HUES6 (cell line): ENCODE measurements around the gene RNF44.
"Not testable (repeated sequence)": the region's sequence is repeated elsewhere in the genome, so short reads cannot be mapped to it uniquely, and the experiment has no call there.

ENCODE experiments used
- H3K27ac ChIP-seq: 2 replicates; pipeline ENCODE4 v1.7.0; 2013; ENCODE audit warnings: low read depth, mild to moderate bottlenecking, low read length, inconsistent platforms
- H3K27me3 ChIP-seq: 2 replicates; pipeline ENCODE4 v1.6.1; 2013; ENCODE audit warnings: low read length; ENCODE audit not compliant: control insufficient read depth, insufficient read depth
- H3K36me3 ChIP-seq: 2 replicates; pipeline ENCODE4 v1.6.1; 2013; ENCODE audit warnings: low read length; ENCODE audit not compliant: control insufficient read depth, insufficient read depth
- H3K4me1 ChIP-seq: 2 replicates; pipeline ENCODE4 v1.6.1; 2013; ENCODE audit warnings: low read length; ENCODE audit not compliant: control insufficient read depth, insufficient read depth
- H3K4me3 ChIP-seq: 2 replicates; pipeline ENCODE4 v1.5.1; 2013; ENCODE audit warnings: low read depth, low read length
- H3K9ac ChIP-seq: one replicate; pipeline ENCODE4 v1.6.1; 2013; ENCODE audit warnings: mild to moderate bottlenecking, low read length
- H3K9me3 ChIP-seq: 2 replicates; pipeline ENCODE4 v1.6.1; 2013; ENCODE audit warnings: low read depth, low read length; ENCODE audit not compliant: control insufficient read depth, insufficient read depth

Gene RNF44

DNA sequence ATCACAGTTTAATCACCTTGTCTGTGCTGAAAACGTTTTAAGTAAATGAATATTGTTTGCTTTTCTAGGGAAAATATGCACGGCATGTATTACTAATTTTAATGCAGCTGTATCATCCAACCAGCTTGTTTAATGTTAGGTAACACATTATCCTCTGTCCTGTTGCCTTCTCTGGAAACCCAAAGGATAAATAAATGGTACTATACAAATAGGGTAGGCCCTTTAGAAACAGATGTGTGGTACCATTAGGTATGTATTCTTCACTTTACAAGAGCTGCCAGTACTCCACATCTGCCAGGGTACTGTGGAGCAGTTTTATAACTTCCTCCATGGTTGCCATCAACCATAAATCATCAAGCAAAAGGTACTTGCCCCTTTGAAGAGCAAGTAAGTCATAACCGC, 46.1 kb downstream of the RNF44 start:
- H3K27ac ChIP-seq = no peak overlapping the region
- H3K4me3 ChIP-seq = no peak overlapping the region
- no peaks in the 10 kb centered on the region for H3K9me3 ChIP-seq
- peaks cover 83% of the 10 kb centered on the region for H3K36me3 ChIP-seq
- H3K4me1 ChIP-seq = no peaks in the 10 kb centered on the region
- H3K9ac ChIP-seq = no peak overlapping the region
- H3K27me3 ChIP-seq = no peaks in the 10 kb centered on the region

DNA sequence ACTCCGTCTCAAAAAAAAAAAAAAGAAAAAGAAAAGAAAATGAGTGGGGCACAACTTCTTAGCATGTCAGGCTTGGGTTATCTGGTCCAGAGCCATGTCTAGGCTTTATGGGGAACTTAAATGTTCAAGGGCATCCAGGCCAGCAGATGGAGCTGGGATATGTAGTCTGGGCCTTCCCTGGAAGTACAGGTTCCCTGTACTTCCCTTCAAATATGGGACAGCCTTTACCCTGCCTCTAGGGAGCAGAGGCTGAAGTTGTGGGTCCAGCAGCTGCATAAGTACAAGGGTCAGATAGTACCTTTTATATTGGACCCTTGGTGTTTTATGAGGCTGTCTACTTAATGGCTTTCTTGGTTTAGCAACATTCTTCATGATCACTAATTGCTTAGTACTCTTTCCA, 46.9 kb downstream of the RNF44 start:
- Histone ChIP-seq H3K27me3 (no peaks in the 10 kb centered on the region), H3K4me3 (no peak overlapping the region), H3K27ac (no peak overlapping the region), H3K9ac (no peak overlapping the region), H3K4me1 (no peaks in the 10 kb centered on the region), H3K9me3 (no peaks in the 10 kb centered on the region), H3K36me3 (peaks cover 83% of the 10 kb centered on the region)

DNA sequence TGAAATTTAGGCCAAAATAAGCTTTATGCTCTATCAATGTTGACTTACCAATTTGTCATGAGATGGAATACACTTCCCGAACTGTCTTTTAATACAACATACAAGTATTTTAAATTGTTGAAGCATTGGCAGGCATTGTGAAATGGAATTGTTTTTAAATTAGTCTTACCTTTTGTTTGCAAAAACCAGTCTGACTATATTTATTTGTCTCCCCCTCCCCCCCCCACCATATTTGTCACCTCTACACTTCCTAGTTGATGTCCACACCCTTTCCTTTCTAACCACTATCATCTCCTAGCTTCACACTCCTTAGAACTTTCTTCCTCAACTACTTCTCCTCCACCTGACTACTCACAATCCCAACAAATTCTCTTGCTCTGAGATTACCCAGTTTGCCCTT, 48.1 kb downstream of the RNF44 start:
- Histone ChIP-seq H3K4me1 (no peaks in the 10 kb centered on the region), H3K4me3 (no peak overlapping the region), H3K36me3 (peaks cover 82% of the 10 kb centered on the region), H3K27ac (no peak overlapping the region), H3K9ac (no peak overlapping the region), H3K9me3 (no peaks in the 10 kb centered on the region), H3K27me3 (no peaks in the 10 kb centered on the region)

DNA sequence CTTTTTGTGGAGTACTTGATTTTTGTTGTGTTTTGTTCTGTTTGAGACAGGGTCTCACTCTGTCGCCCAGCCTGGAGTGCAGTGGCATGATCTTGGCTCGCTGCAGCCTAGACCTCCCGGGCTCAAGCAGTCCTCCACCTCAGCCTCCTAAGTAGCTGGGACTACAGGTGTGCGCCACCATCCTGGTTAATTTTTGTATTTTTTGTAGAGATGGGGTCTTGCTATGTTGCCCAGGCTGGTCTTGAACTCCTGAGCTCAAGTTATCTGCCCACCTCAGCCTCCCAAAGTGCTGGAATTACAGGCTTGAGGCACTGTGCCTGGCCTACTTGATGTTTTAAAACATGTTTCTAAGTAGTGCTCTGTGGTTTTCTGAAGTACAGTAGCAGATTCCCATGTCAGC, 50.0 kb downstream of the RNF44 start:
- H3K27me3 ChIP-seq, H3K4me1 ChIP-seq, H3K9me3 ChIP-seq, H3K9ac ChIP-seq, H3K4me3 ChIP-seq, H3K27ac ChIP-seq: not testable (repeated sequence)
- H3K36me3 ChIP-seq = peaks cover 75% of the 10 kb centered on the region

DNA sequence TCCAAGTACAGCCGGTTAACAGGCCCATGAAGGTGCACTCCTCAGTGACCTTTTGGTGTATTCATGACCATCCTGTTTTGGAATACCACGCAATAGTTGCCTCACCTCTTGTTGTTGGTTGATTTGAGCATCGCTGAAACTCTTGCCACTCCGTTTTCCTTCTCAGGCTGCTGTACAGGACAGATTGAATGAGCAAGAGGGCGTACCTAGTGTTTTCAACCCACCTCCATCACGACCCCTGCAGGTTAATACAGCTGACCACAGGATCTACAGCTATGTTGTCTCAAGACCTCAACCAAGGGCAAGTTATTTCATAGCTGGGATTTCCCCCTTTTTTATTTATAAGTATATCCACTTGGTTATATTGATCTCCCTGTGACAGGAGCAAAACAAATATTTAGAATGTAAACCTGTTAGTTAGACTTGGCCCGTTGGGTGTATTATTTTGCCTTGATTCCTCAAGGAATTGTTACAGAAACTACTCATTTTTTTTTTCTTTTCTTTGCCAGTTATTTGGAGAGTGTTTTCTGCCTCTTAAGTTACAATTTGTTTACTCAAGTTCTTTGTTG, 50.9 kb downstream of the RNF44 start:
- no peaks in the 10 kb centered on the region for H3K27me3 ChIP-seq
- H3K4me3 ChIP-seq = no peak overlapping the region
- peaks cover 73% of the 10 kb centered on the region for H3K36me3 ChIP-seq
- no peaks in the 10 kb centered on the region for H3K4me1 ChIP-seq
- no peak overlapping the region for H3K27ac ChIP-seq
- no peaks in the 10 kb centered on the region for H3K9me3 ChIP-seq
- H3K9ac ChIP-seq = no peak overlapping the region

DNA sequence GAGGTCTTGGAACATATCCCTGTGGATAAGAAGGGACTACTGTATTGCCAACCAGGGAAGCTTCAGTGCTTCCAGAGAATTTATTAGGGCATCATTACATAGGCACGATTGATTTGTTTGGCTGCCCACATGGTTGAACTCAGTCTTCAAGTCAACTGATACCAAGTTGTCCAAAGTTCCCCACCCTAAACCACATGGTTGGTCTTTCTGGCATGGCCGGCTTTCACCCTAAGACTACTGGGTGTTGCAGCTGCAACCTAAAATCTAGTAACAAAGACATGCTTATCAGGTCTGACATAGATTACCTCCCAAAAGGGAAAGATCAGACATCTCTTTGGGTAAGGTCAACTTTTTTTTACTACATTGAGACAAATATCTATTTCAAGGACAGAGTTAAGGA, 52.0 kb downstream of the RNF44 start:
- H3K27ac ChIP-seq = no peak overlapping the region
- no peak overlapping the region for H3K9ac ChIP-seq
- H3K27me3 ChIP-seq = no peaks in the 10 kb centered on the region
- H3K4me3 ChIP-seq = no peak overlapping the region
- no peaks in the 10 kb centered on the region for H3K4me1 ChIP-seq
- peaks cover 67% of the 10 kb centered on the region for H3K36me3 ChIP-seq
- no peaks in the 10 kb centered on the region for H3K9me3 ChIP-seq

DNA sequence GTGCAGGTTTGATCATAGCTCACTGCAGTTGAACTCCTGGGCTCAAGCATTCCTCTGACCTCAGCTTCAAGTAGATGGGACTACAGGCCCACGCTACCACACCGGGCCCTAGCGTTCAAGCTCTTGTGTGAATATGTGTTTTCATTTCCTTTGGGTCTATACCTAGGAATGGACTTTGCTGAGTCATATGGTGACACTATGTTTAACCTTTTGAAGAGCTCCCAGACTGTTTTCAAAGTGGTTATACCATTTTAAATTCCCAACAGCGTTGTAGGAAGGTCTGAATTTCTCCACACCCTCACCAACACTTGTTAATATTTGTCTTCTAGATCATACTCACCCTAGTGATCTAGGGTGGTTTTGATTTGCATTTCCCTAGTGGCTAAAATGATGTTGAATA, 55.5 kb downstream of the RNF44 start:
- Histone ChIP-seq H3K27ac (peak overlapping the region; percentile 37; the same call in 1 of the 2 replicates), H3K36me3 (peaks cover 60% of the 10 kb centered on the region), H3K9ac (no peak overlapping the region), H3K4me3 (no peak overlapping the region), H3K27me3 (no peaks in the 10 kb centered on the region), H3K9me3 (no peaks in the 10 kb centered on the region), H3K4me1 (no peaks in the 10 kb centered on the region)
